Mesangial cell (primary cell): ENCODE measurements around the gene BNIP1. TPM values are rescaled to one million over a fixed set of nuclear protein-coding genes. Genes with fewer than 3 reads are reported as not detected.

Experiments
- total RNA-seq: library from RNA; depleted of rRNA; stranded (reverse); fragments of >200 nt; gene quantifications from 2 replicates; pipeline ENCODE4 v1.2.3, GENCODE V29; 2015

The BNIP1 gene, protein sequence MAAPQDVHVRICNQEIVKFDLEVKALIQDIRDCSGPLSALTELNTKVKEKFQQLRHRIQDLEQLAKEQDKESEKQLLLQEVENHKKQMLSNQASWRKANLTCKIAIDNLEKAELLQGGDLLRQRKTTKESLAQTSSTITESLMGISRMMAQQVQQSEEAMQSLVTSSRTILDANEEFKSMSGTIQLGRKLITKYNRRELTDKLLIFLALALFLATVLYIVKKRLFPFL
- total RNA-seq = 10.4 and 18.7 TPM in 2 replicates

DNA sequence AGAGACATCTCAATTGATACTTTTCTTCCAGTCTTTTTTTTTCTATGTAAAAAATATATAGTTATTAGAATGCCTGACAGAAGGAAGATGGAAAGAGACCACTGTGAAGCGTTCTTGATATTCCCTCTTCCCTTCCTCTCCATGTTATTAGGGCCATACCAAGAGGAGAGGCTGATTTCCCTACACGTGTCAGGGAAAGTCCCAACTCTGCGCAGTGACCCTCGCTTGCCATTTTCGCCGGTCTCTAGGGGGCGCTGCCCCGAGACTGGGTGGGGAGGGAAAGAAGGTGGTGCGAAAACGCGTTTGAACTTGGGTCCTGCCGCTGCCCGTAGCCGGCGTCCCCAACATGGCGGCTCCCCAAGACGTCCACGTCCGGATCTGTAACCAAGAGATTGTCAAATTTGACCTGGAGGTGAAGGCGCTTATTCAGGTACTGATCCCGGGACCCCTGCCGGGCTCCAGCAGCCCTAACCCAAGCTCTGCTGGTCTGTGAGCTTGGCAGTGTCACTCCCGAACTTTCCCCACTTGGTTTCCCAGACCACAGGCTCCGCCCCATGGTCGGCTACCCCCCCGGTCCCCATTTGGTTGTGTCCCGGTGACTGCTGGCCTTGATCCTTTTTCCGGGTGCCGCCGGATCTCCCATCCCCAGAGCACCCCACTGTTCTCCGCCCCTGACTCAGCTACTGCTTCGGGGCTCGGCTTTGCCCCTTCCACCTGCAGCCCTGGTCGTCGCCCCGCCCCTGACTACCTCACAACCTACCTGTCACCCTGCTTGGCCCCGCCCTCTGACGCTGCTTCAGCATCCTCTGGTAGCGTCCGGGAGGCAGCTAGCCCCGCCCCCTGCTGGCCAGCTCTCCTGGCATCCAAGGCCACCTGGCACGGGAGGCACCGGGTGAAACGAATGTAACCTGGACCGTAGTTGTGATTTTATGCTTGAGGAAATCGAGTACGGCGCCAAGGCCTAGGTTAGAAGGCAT is at the start of gene BNIP1:
TSS of gene BNIP1 (plus strand) at position 332 of the 977 bp plus-strand sequence. CDS start at position 347, 15 bp downstream.

Other genes with a start within 250 kb of the BNIP1 start
- 36.9 and 58.8 TPM in 2 replicates for gene RPL26L1, start 185.1 kb upstream of the BNIP1 start, total RNA-seq
- gene ATP6V0E1, start 160.8 kb upstream of the BNIP1 start, total RNA-seq = 101 and 102 TPM in 2 replicates
- 2.6 and 5.7 TPM in 2 replicates for gene CREBRF, start 88.2 kb upstream of the BNIP1 start, total RNA-seq
- not detected in 2 replicates for gene NKX2-5, start 90.7 kb downstream of the BNIP1 start, total RNA-seq
- 24.3 and 58.3 TPM in 2 replicates for gene STC2, start 183.9 kb downstream of the BNIP1 start, total RNA-seq